Measurements from ENCODE around the gene WRNIP1.
"Not testable (repeated sequence)": the region's sequence is repeated elsewhere in the genome, so short reads cannot be mapped to it uniquely, and the experiment has no call there.

The WRNIP1 gene

DNA sequence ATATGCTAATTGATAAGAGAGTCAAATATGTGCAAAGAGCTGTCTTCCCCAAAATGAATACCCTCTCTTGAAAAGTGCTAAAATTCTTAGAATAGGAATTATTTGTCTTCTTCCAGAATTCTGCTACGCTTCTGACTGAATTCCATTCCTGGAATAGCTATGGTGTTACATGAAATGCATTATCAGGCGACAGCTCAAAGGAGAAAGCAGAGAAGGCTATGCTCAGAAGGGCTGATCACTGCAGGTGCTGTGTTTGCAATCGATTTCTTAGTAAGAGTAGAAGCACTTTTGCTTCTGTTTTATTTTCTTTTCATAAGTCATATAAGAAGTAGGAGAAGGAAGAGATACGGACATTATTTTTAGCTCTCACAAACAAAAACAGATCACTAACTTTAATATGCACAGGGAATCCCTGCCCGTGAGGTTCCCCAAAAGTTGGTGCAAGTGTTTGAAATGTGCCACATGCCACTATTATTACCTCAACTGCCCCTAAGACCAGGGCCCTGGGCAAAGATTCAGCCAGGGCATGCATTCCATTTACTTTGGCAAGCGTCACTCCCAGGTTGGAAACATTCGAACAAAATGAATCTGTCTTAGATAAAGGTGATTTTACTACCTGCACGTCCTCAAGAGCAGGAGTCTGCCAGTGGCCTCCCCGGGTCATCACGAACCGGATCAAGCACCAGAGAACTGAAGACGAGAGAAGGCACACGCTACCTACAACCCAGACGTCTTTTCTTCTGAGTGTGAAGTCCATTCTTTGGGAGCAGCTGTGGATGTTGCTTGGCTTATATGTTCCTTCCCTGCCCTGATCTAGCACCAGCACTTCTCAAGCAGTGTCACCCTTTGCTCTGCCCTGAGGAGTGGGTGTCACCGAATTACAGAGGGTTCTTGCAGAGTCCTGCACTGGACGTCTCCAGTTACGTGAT, 21.6 kb upstream of the WRNIP1 start:
- no peak for DNase-seq

DNA sequence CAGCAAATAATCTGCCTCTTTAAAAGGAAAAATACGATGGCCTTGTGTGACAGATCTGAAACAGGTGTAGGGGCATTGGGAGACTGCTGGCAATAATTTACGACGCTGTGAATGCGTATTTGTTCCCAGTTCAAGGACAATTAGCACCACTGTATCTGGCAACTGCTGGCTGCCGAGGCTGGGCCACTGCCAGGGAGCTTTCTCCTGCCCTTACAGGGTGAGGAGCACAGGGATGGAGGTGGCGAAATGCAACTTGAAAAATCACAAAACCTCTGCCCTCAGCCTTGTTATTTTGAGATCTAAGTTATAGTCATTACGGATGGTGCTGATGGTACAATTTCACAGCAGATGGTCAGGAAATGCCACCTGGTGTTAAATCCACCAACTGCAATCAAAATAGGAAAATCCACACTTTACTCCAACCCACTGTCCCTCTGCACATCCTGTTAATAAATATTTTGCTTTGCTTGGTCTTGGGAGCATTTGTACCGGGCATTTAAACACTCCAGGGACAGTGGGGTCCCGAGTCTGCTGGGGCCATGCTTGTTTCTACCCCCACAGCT, 20.9 kb upstream of the WRNIP1 start:
- DNase-seq, result no peak

DNA sequence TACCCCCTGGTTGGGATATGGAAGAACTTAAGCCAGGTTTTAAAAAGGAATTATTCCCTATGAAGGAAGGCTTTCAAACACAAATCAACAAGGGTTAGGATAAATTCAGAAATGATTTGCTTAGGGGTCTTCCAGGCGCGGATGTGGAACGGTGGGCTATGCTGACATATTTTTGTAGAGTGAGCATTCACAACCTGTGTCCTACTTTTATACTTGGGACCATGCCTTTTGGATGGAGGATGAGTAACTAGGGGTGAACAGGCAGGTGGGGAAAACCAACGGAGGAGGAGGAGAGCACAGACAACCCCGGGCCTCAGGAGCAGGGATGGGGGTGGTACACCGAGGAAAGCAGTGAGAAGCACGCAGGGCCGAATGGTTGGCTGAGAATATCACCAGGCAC, 20.4 kb upstream of the WRNIP1 start:
- DNase-seq, result no peak

DNA sequence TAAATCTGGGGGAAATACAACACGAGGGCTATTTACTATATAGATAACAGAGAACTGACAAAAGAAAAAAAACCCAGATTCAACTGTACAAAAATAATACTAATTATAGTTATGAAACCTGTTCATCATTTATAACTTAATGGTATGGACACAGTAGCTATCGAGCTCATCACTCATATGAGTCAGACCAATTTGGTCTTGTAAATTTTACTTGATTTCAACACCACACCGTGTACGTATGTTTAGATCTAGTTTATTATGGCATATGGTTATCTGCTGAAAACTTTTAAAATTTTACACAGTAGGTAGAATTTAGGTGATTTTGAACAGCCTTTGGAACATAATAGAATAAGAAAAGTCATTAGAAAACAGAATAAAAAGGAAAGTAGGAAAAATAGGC, 19.9 kb upstream of the WRNIP1 start:
- no peak for DNase-seq

DNA sequence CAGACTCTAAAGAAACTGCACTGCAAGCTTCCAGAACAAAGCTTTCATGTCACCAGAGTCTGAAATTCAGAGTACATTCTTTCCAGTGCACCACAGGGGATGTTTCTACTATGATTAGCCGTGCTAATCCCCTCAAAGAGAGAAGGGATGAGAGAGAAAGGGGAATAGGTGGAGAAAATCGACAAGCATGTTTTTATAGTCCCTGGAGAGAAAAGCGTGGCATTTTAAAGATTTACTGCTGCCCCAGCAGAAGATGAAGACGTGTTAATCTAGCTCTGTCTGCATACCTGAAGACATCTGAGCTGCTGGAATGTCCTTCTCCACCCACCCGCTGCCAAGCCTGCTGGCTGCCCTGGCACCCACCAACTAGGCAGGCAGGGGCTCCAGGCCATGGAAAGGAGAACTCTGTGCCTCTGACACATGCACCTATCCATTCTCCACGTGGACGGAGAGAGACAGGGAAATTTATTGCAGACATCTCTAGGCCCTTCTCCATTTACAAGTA, 18.6 kb upstream of the WRNIP1 start:
- no peak for DNase-seq

DNA sequence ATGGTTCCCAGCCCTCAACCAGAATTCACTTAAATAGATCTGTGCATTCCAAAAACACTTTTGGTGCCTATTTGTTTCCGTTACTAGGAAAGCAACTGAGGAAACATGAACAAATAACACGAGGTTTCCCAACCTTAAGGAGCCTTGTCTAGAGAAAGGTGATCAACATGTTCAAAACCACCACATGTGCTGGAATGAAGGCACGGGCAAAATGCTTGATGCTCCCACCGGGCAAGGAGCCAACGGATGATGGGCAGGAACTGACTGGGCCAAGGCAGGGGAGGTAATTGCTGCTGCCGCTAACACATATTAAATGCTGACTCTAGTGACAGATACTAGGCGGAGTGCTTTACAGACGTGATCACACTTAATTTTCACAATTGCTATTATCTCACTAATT, 17.0 kb upstream of the WRNIP1 start:
- DNase-seq, result no peak

DNA sequence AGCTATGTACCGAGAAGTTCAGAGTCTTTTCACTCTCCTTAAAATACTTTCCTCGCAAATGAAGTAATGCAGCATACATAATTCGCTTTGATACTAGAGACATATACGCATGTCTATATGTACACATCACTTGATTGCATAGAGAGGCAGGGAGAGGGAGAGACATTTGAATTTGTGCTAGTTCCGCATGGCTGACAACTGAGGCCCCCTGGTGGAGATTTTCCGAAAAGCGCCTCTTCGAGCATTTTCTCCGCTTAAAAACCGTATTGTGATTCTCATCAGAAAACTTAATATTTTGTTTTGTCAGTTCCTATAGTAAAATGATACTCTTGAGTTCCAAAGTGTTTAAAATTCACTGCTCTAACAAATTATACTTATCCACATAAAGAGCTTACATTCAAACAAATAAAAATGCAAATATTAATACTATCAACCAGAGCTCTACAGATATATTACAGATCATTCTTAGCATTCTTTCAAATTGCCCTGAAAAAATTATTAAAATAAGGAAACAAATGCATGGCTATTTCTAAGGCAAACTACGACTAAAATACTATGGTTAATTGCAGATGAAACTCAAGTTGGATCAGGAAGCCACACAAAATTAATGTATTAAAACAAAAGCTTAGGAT, 15.1 kb upstream of the WRNIP1 start:
- no peak for DNase-seq

DNA sequence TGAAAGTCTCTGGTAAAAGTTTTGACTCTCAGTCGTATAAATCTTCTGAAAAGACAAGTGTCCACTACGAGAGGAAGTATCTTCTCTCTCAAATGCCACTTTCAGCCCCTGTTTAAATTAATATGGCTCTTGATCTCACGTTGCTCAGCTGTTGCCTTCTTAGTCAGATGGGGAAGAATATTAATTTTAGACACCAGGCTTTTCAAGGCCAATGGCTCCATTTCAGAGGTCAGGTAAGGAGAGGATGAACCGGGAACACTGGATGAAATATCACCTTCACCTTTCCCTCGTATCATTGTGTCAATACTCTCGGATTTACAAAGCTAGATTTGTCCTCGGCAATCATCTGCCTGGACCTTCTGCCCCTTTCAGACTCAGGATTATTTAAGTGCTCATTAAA, 14.4 kb upstream of the WRNIP1 start, which contains the start of gene MYLK4:
MYLK4 (minus strand) TSS at position 91 of the 400 bp plus-strand sequence. CDS start 1,628 bp downstream, outside the sequence.
- DNase-seq, result no peak

DNA sequence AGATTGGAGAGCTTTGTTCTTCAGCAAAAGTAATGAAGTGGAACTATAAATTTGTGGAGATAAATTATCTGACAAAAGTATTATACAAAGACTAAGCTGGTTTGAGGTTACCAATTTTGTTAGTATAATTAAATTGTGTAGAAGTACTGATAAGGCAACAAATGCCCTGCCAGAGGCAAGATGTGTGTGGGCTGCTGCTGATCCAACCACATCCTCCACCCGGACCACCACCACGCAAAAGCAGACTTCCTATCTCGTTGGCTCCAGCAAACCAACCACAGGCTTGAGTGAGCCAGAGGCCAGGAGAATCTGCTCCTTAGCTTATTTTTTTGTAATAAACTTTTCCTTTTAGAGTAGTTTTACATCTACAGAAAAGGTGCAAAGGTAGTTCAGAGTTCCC, 13.3 kb upstream of the WRNIP1 start:
- DNase-seq, result no peak

DNA sequence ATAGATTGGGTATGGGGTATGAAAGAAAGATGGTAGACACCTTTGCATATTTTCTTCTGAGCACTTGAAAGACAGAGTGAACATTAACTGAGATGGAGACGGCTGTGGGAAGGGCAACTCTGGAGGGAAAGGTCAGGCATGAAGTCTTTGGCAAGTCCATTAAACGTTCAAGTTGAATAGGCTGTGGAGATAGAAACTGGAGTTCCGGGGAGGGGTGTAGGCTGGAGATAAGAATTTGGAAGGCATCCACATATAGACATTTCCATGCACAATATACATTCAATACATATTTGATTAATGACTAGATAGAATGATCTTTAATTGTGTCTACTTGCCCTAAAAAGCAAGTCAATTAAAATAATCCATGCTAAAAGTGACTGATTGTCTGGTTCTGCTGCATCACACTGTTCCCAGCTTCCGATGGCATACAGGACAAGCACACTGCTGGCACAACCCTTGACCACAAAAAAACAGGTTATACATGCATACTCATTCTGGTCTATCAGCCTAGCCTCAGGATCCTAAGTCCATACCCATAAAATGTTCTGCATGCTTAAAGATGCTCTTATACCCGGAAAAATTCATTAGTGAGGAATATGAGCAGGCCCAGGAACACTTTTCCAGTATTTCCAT, 12.6 kb upstream of the WRNIP1 start:
- DNase-seq, result no peak

DNA sequence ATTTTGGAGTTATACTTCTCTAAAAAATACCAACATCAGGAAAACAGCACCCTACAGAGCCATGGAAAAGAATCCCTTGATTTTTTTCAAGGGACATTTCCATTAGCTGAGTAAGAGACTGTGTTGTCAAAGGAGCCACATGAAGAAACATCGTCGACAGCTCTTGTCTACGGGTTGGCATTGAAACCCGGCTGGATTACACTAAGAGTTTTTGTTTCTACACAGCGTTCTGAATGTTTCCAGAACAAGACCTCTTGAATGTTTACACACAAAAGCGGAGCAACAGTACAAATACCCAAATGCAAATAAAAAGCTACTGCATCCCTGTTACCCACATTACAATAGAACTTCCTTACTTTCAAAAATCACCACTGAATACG, 12.1 kb upstream of the WRNIP1 start:
- DNase-seq, result no peak

DNA sequence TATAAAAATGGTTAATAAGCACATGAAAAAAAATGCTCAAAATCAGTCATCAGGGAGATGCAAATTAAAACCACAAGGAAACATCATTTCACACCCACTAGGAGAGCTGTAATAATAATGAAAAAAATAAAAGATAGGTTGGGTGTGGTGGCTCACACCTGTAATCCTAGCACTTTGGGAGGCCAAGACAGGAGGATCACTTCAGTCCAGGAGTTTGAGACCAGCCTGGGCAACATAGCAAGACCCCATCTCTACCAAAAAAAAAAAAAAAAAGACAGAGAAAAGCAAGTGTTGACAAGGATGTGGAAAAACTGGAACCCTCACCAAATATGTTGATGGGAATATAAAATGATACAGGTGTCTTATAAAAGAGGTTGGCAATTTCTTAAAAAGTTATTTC, 11.4 kb upstream of the WRNIP1 start:
- DNase-seq, result no peak

DNA sequence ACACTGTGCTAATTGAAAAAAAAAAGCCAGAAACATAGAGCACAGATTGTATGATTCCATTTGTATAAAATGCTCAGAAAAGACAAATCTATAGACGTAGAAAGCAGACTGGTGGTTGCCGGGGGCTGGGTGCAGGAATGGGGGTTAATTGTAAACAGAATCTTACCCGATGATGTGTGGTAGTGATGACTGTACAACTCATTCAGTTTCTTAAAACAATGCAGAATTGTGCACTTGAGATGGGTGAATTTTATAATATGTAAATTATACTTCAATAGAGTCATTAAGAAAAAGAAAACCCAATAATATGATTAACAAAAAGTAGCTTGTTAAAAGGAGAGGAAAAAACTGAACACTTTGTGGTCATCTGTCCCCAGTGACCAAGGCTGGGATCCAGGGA, 10.8 kb upstream of the WRNIP1 start:
- no peak for DNase-seq

DNA sequence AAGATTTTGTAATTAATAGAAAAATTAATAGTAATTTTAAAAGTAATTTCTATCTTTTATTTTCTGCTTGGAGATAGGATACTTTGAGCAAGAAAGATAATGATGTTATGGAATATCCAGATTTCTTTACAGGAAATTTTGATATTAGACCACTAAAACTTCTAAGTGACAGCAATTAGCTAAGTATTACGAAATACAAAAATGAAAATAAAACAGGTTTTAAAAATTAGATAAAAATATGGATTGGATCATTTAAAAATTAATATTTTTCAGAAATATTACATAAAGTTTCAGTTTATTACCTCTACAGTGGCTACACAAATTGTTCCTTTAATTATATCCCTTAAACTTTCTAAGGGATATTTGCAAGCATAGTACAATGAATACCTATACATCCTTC, 10.3 kb upstream of the WRNIP1 start:
- no peak for DNase-seq

DNA sequence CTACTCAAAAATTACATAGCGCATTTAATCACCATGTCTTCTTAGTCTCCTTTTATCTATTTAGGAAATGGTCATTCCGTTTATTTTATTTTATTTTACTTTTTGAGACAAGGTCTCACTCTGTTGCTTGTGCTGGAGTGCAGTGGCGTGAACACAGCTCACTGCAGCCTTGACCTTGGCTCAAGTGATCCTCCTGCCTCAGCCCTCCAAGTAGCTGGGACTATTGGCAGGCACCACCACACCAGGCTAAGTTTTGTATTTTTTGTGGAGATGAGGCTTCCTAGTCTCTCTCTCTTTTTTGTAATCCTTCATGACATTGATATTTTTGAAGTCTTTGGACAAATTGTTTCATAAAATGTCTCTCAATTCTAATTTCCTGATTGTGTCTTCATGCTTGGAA, 9.7 kb upstream of the WRNIP1 start:
- no peak for DNase-seq

DNA sequence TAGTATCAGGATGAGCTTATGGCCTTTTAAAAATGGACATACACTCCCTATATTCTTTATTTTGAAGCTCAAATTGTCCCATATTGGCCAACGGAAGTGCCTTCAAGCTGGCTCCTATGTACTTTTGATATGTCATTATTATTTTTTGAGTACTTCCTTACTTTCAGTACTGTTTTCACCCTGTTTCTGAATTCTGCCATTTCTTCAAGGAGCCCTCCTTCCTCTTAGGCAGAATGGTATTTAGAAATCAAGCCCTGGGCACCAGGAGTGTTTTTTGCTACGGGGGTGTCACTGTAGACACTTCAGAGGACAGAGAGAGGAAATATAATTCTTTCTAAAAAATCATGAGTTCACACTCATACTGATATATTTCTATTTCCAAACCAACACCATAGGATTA, 9.0 kb upstream of the WRNIP1 start:
- no peak for DNase-seq

DNA sequence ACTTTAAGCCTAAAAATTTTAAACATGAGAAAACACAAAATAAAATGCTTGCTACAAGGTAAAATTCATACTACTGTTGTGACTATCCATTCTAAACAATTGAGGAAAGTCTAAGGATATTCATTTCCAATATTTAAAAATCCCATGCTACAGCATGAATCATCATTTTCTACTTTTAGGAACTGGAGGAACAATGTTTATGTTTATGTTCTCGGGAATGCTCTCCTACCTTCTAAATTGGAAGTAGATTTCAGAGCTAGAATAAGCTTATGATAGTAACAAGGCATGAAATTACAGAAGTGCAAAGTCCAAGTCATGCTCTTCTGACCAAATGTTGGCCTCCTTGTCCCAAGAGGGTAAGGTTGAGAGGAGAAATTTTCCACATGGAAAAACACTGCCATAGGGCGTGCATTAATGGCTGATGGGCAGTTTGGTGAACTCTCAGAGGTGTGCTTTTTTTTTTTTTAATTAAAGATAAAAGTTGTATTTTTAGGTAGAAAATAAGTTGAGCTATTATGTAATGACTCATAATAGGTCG, 8.4 kb upstream of the WRNIP1 start:
- DNase-seq, result no peak

DNA sequence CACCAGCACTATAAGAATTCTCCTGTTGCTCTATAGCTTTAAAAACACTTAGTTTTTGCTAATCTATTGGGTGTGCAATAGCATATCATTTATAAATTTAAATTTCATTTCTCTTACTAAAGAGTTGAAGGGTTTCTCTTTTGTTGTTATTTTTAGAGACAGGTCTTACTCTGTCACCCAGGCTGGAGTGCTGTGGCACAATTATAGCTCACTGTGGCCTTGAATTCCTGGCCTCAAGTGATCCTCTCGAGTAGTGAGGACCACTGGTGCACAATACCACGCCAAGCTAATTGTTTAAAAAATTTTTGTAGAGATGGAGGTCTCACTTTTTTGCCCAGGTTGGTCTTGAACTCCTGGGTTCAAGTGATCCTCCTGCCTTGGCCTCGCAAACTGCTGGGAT, 6.2 kb upstream of the WRNIP1 start:
- no peak for DNase-seq

DNA sequence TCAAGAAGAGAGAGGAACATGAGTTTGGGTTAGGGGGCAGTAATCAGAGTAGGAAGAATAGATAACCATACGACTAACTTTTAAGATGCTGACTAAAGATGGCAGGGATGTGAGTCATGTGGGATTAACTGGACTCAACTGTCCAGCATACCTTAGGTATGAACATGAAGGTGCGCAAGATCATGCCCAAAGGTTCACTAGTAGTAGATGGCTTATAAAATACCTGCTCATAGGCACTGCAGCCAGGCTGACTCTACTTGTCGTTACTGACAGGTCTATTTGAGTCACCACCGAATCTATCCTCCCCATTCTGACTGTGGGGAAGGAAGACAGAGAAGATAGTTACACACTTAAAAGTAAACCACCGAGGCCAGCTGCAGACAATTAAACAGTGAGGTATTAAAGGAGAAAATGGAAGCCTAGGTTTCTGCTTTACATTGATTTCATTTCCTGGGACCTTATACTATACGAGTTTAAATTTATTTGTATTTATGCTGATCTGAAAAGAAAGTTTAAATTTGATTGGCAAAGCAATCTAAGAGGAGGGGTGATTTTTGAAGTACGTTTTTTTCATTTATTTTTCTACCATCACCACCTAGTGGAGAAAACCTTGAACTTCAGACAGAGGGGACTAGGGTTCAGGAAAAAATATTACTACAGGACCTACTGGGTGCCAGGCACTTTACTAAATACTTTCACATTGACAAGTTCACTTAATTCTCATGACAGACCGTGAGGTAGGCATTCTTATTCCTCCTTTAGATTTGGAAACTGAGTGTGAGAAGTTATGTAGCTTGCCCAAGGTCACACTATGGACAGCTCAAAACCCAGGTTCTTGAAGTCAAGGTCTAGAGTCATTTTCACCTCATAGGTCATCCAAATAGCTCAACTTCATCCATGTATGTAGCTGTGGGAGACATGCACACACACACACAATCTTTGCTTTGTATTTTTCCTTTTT, 4.0 kb upstream of the WRNIP1 start:
- DNase-seq, result no peak

DNA sequence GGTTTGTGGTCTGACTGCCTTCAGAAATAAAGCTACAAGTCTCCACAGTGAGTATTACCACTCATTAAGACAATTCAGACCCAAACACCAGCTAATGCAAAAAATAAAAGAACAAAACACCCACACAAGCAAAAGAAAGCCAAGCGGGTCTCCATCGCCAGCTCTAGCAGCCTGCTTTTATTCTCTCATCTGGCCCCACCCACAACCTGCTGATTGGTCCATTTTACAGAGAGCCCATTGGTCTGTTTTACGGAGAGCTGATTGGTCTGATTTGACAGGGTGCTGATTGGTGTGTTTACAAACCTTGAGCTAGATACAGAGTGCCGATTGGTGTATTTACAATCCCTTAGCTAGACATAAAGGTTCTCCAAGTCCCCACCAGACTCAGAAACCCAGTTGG, 2.3 kb upstream of the WRNIP1 start:
- DNase-seq, result not testable (repeated sequence)

DNA sequence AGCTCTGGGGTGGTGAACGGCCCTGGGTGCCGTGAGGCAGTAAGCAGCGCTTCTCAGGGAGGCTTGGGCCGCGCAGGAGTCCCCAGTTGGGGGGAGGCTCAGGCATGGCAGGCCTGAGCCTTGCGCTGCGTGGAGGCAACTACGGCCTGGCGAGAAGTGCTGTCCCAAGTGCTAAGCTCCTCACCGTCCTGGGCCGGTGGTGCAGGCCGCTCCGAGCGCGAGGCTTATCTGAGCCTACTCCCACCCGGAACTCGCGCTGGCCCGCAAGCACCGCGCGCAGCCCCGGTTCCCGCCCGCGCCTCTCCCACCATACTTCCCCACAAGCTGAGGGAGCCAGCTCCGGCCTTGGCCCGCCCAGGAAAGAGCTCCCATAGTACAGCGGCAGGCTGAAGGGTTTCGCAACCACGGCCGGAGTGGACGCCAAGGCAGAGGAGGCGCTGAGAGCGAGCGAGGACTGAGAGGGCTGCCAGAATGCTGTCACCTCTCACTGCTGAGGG, 1.8 kb upstream of the WRNIP1 start:
- no peak for DNase-seq
